GM18505 (cell line): ENCODE data around the gene CD38.
A peak's percentile ranks its signal among the peaks of the same experiment; 100 is the strongest.

Experiments
- ATAC-seq: cut with Tn5 transposase; IDR thresholded peaks from one replicate; pipeline ENCODE4 v1.9.1; 2021; ENCODE audit not compliant: unreplicated experiment
- POLR2A ChIP-seq: IDR thresholded peaks from 4 replicates; pipeline ENCODE4 v1.6.1; 2011; ENCODE audit warnings: borderline replicate concordance; ENCODE audit not compliant: insufficient read depth, insufficient read length; ENCODE audit errors: extremely low read depth

Gene CD38

GRCh38 chr4:15874671-15875070, 96.5 kb downstream of the CD38 start:
- ATAC-seq: no peak
- no peak for TF ChIP-seq POLR2A

GRCh38 chr4:15875663-15876460, 97.7 kb downstream of the CD38 start:
- TF ChIP-seq POLR2A: no peak
- no peak for ATAC-seq

GRCh38 chr4:15878011-15878410, 99.9 kb downstream of the CD38 start:
- ATAC-seq: no peak

GRCh38 chr4:15881820-15882219, 103.7 kb downstream of the CD38 start:
- TF ChIP-seq POLR2A: no peak
- ATAC-seq: no peak

More at GRCh38 chr4:15878011-15878410, 99.9 kb downstream of the CD38 start:
- no peak for TF ChIP-seq POLR2A

GRCh38 chr4:15882675-15883086, 104.6 kb downstream of the CD38 start:
- no peak for TF ChIP-seq POLR2A
- peak; percentile 97 for ATAC-seq

GRCh38 chr4:15883610-15884243, 105.6 kb downstream of the CD38 start:
- ATAC-seq: no peak
- no peak for TF ChIP-seq POLR2A

- ATAC-seq: no peak
- no peak for TF ChIP-seq POLR2A
These were observed 106.5 kb downstream of the CD38 start for GRCh38 chr4:15884666-15885065.

- no peak for ATAC-seq
- no peak for TF ChIP-seq POLR2A
These were observed 107.3 kb downstream of the CD38 start for GRCh38 chr4:15885422-15885821.

- no peak for ATAC-seq
These were observed 110.4 kb downstream of the CD38 start for GRCh38 chr4:15888515-15888914.

GRCh38 chr4:15890246-15890829, 112.2 kb downstream of the CD38 start:
- no peak for TF ChIP-seq POLR2A
- ATAC-seq: no peak

More at GRCh38 chr4:15888515-15888914, 110.4 kb downstream of the CD38 start:
- TF ChIP-seq POLR2A: no peak

- no peak for ATAC-seq
- no peak for TF ChIP-seq POLR2A
These were observed 113.2 kb downstream of the CD38 start for GRCh38 chr4:15891312-15891711.

GRCh38 chr4:15893962-15894361, 115.8 kb downstream of the CD38 start:
- TF ChIP-seq POLR2A: no peak
- no peak for ATAC-seq

GRCh38 chr4:15894393-15894792, 116.3 kb downstream of the CD38 start:
- no peak for ATAC-seq
- TF ChIP-seq POLR2A: no peak
